Inflammatory macrophage (primary cell): Measurements from ENCODE around the gene MID1.

Experiments used
- DNase-seq, 2 donors: peaks; one replicate each; pipeline ENCODE4 v3.0.0-alpha.2; 2020 to 2022
- total RNA-seq, 18 experiments: gene quantifications; one replicate each; lab custom pipeline; 2026; ENCODE audit warnings: mixed read lengths in 6 of 18, inconsistent platforms in 2 of 18; lab: John Stamatoyannopoulos, UW

Gene MID1
- 0 to 0.39 (median 0.08) reads per million in 18 experiments for total RNA-seq

GRCh38 chrX:10620121-10620699, at the start of gene MID1:
Gene MID1, minus strand, starts transcription at chrX:10620585. Its CDS starts 53,038 bp downstream, at chrX:10567547.
- DNase-seq = no peak

- no peak for DNase-seq
These were observed 46.8 kb upstream of the MID1 start for GRCh38 chrX:10667143-10667542.

- no peak for DNase-seq
These were observed 45.7 kb upstream of the MID1 start for GRCh38 chrX:10666102-10666501.

- DNase-seq = no peak
These were observed 45.3 kb upstream of the MID1 start for GRCh38 chrX:10665681-10666080.

GRCh38 chrX:10660171-10660570, 39.8 kb upstream of the MID1 start:
- DNase-seq = no peak

GRCh38 chrX:10656214-10656613, 35.8 kb upstream of the MID1 start:
- no peak for DNase-seq

GRCh38 chrX:10654960-10655359, 34.6 kb upstream of the MID1 start:
- no peak for DNase-seq

GRCh38 chrX:10653302-10653701, 32.9 kb upstream of the MID1 start:
- no peak for DNase-seq

GRCh38 chrX:10649265-10649664, 28.9 kb upstream of the MID1 start:
- DNase-seq = no peak

- no peak for DNase-seq
These were observed 28.2 kb upstream of the MID1 start for GRCh38 chrX:10648614-10649013.

GRCh38 chrX:10636851-10637250, 16.5 kb upstream of the MID1 start:
- no peak for DNase-seq

GRCh38 chrX:10636337-10636736, 16.0 kb upstream of the MID1 start:
- DNase-seq = peak; percentile 3 to 7

GRCh38 chrX:10634392-10635161, 14.2 kb upstream of the MID1 start:
- DNase-seq = no peak

GRCh38 chrX:10633722-10634121, 13.3 kb upstream of the MID1 start:
- DNase-seq = peak in 1 of 2 donors; percentile 20

- no peak for DNase-seq
These were observed 11.2 kb upstream of the MID1 start for GRCh38 chrX:10631416-10632145.

- peak in 1 of 2 donors; percentile 20 for DNase-seq
These were observed 9.9 kb upstream of the MID1 start for GRCh38 chrX:10630320-10630719.

GRCh38 chrX:10629905-10630304, 9.5 kb upstream of the MID1 start:
- no peak for DNase-seq

GRCh38 chrX:10628906-10629305, 8.5 kb upstream of the MID1 start:
- DNase-seq = no peak

GRCh38 chrX:10622197-10622596, 1.8 kb upstream of the MID1 start:
- DNase-seq = no peak

GRCh38 chrX:10619425-10620046, 849 bp downstream of the MID1 start:
- peak in 1 of 2 donors; percentile 7 for DNase-seq

- no peak for DNase-seq
These were observed 1.4 kb downstream of the MID1 start for GRCh38 chrX:10618961-10619360.

- DNase-seq = no peak
These were observed 2.4 kb downstream of the MID1 start for GRCh38 chrX:10617999-10618351.
